H54 (cell line): ENCODE data around the gene DHCR24.

Experiments used
- DNase-seq: peaks from one replicate; pipeline ENCODE4 v3.0.0; 2011; ENCODE audit warnings: low spot score, mixed read lengths; ENCODE audit not compliant: insufficient read length
- FAIRE-seq: peaks from 3 replicates; lab custom pipeline; 2011; peaks lifted over from hg19 to GRCh38; lab: Jason Lieb, UNC
- POLR2A ChIP-seq: IDR thresholded peaks from 2 replicates; pipeline ENCODE4 v1.6.1; 2011; ENCODE audit warnings: low read depth, mild to moderate bottlenecking, low read length

DHCR24 gene

GRCh38 chr1:54836594-54836993 lies 50.4 kb downstream of the DHCR24 start:
- FAIRE-seq (no peak), DNase-seq (no peak)
- no peak for TF ChIP-seq POLR2A

GRCh38 chr1:54835970-54836369 lies 51.0 kb downstream of the DHCR24 start:
- FAIRE-seq (no peak), DNase-seq (no peak)
- TF ChIP-seq POLR2A, result no peak

GRCh38 chr1:54835131-54835898 lies 51.7 kb downstream of the DHCR24 start:
- no peak for DNase-seq
- no peak for FAIRE-seq
- no peak for TF ChIP-seq POLR2A

- TF ChIP-seq POLR2A, result no peak
- DNase-seq (no peak), FAIRE-seq (no peak)
Measured at GRCh38 chr1:54834007-54834541, 52.9 kb downstream of the DHCR24 start.

- TF ChIP-seq POLR2A, result no peak
- FAIRE-seq, result no peak
- no peak for DNase-seq
Measured at GRCh38 chr1:54833121-54833520, 53.9 kb downstream of the DHCR24 start.

- no peak for FAIRE-seq
Measured at GRCh38 chr1:54826226-54826816, 60.7 kb downstream of the DHCR24 start.

GRCh38 chr1:54825696-54826095 lies 61.3 kb downstream of the DHCR24 start:
- no peak for TF ChIP-seq POLR2A
- FAIRE-seq (no peak), DNase-seq (no peak)

More at GRCh38 chr1:54826226-54826816, 60.7 kb downstream of the DHCR24 start:
- DNase-seq, result no peak
- TF ChIP-seq POLR2A, result no peak

GRCh38 chr1:54823670-54824069 lies 63.3 kb downstream of the DHCR24 start:
- FAIRE-seq, result no peak
- TF ChIP-seq POLR2A, result no peak

GRCh38 chr1:54819733-54820132 lies 67.3 kb downstream of the DHCR24 start:
- TF ChIP-seq POLR2A, result no peak
- DNase-seq (no peak), FAIRE-seq (no peak)

More at GRCh38 chr1:54823670-54824069, 63.3 kb downstream of the DHCR24 start:
- DNase-seq, result no peak

- TF ChIP-seq POLR2A, result no peak
- FAIRE-seq, result no peak
- no peak for DNase-seq
Measured at GRCh38 chr1:54819195-54819536, 67.8 kb downstream of the DHCR24 start.

- FAIRE-seq, result no peak
- DNase-seq, result no peak
- no peak for TF ChIP-seq POLR2A
Measured at GRCh38 chr1:54818461-54819194, 68.4 kb downstream of the DHCR24 start.

GRCh38 chr1:54816951-54817350 lies 70.0 kb downstream of the DHCR24 start:
- DNase-seq (no peak), FAIRE-seq (no peak)
- TF ChIP-seq POLR2A, result no peak

GRCh38 chr1:54816130-54816529 lies 70.9 kb downstream of the DHCR24 start:
- FAIRE-seq (no peak), DNase-seq (no peak)
- no peak for TF ChIP-seq POLR2A
